Measurements from ENCODE around the gene TARS2. TPM values are rescaled to one million over a fixed set of nuclear protein-coding genes. Genes with fewer than 3 reads are reported as not detected.

TARS2 gene
- total RNA-seq, 1 experiment from 2014 or later, result 44.8 TPM

GRCh38 chr1:150529017-150529416 lies 41.8 kb downstream of the TARS2 start:
- no peak overlapping the region for H3K27ac ChIP-seq
- no peak overlapping the region for H2AFZ ChIP-seq
- no peaks in the 10 kb centered on the region for H3K9me3 ChIP-seq (ENCODE audit: insufficient read depth, low read depth)
- no peaks in the 10 kb centered on the region; the same call in 1 of the 2 replicates for H3F3A ChIP-seq (ENCODE audit: insufficient read depth, low read depth)
- intact Hi-C loops (cut with micrococcal nuclease; ENCODE audit: unreplicated experiment), result no loop called here
- no peaks in the 10 kb centered on the region for H3K79me2 ChIP-seq (ENCODE audit: low read depth)
- no peak overlapping the region for H3K4me3 ChIP-seq
- TF ChIP-seq CTCF (conservative IDR thresholded peaks at IDR 0.05), result no peak
- ChIA-PET POLR2A (ENCODE audit: unreplicated experiment) (interaction anchor here (0.5 to 0.6 kb wide), 2 partner anchors 44 to 441 kb away, joined by 6 to 12 read pairs; no protein-coding TSS in a partner anchor), CTCF (interaction anchor here (0.7 to 1.1 kb wide), 2 partner anchors 9 to 12 kb away, joined by 6 read pairs; no protein-coding TSS in a partner anchor)
- H3K9me2 ChIP-seq (ENCODE audit: insufficient read depth), result no peaks in the 10 kb centered on the region
- H4K20me1 ChIP-seq (ENCODE audit: insufficient read depth), result no peaks in the 10 kb centered on the region
- BruUV-seq (replicated peaks), result no TSS peak
- H3K36me3 ChIP-seq (ENCODE audit: low read depth), result no peaks in the 10 kb centered on the region
- no peak overlapping the region for H3K4me2 ChIP-seq
- H3K27me3 ChIP-seq (ENCODE audit: insufficient read depth, low read depth), result no peaks in the 10 kb centered on the region
- peak in 1 of 2 experiments; percentile 49 for DNase-seq
- no peaks in the 10 kb centered on the region for H3K4me1 ChIP-seq (replicated peaks; ENCODE audit: insufficient read depth)

- ChIA-PET POLR2A (ENCODE audit: unreplicated experiment) (interaction anchor here (0.7 kb wide), 1 partner anchor 9 kb away, joined by 3 read pairs; no protein-coding TSS in a partner anchor), CTCF (no interaction called here)
- H4K20me1 ChIP-seq (ENCODE audit: insufficient read depth), result no peaks in the 10 kb centered on the region
- no peak overlapping the region for H3K4me2 ChIP-seq
- no peak overlapping the region for H3K27ac ChIP-seq
- no peak for DNase-seq
- H3K9me3 ChIP-seq (ENCODE audit: insufficient read depth, low read depth), result no peaks in the 10 kb centered on the region
- no peaks in the 10 kb centered on the region for H3K36me3 ChIP-seq (ENCODE audit: low read depth)
- peaks cover under 1% of the 10 kb centered on the region for H3F3A ChIP-seq (ENCODE audit: insufficient read depth, low read depth)
- H3K79me2 ChIP-seq (ENCODE audit: low read depth), result no peaks in the 10 kb centered on the region
- intact Hi-C loops (cut with micrococcal nuclease; ENCODE audit: unreplicated experiment), result loop anchor here (5.0 kb wide), 2 partner anchors 43 to 68 kb away; partner anchors contain the start of gene TARS2
- BruUV-seq (replicated peaks), result no TSS peak
- H2AFZ ChIP-seq, result no peak overlapping the region
- H3K4me1 ChIP-seq (replicated peaks; ENCODE audit: insufficient read depth), result peaks cover 2% of the 10 kb centered on the region
- TF ChIP-seq EZH2 (IDR thresholded peaks at IDR 0.05; ENCODE audit: low read depth), result no peak
- no peak for TF ChIP-seq CTCF (conservative IDR thresholded peaks at IDR 0.05)
- no peaks in the 10 kb centered on the region for H3K9me2 ChIP-seq (ENCODE audit: insufficient read depth)
- H3K4me3 ChIP-seq, result no peak overlapping the region
- no peaks in the 10 kb centered on the region for H3K27me3 ChIP-seq (ENCODE audit: insufficient read depth, low read depth)
Observed at GRCh38 chr1:150530491-150531159, 43.4 kb downstream of the TARS2 start.

GRCh38 chr1:150532860-150533259 lies 45.6 kb downstream of the TARS2 start:
- POLR2A ChIA-PET (ENCODE audit: unreplicated experiment), result interaction anchor here (0.6 to 0.7 kb wide), 2 partner anchors 18 to 22 kb away, joined by 15 to 18 read pairs; no protein-coding TSS in a partner anchor
- no peak overlapping the region for H2AFZ ChIP-seq
- no peaks in the 10 kb centered on the region for H3K36me3 ChIP-seq (ENCODE audit: low read depth)
- H3K79me2 ChIP-seq (ENCODE audit: low read depth), result no peaks in the 10 kb centered on the region
- H3K9me2 ChIP-seq (ENCODE audit: insufficient read depth), result no peaks in the 10 kb centered on the region
- peaks cover 24% of the 10 kb centered on the region for H3K4me1 ChIP-seq (replicated peaks; ENCODE audit: insufficient read depth)
- intact Hi-C loops (cut with micrococcal nuclease; ENCODE audit: unreplicated experiment), result loop anchor here (5.0 kb wide), 2 partner anchors 46 to 71 kb away; partner anchors contain the start of gene TARS2
- no peak for TF ChIP-seq EZH2 (IDR thresholded peaks at IDR 0.05; ENCODE audit: low read depth)
- peak; percentile 32; the same call in 1 of the 2 replicates for TF ChIP-seq CTCF (conservative IDR thresholded peaks at IDR 0.05)
- no peaks in the 10 kb centered on the region for H3K9me3 ChIP-seq (ENCODE audit: insufficient read depth, low read depth)
- H3K27me3 ChIP-seq (ENCODE audit: insufficient read depth, low read depth), result no peaks in the 10 kb centered on the region
- CTCF ChIA-PET, result interaction anchor here (0.6 to 1.0 kb wide), 5 partner anchors 14 to 169 kb away, joined by 3 to 5 read pairs (median 4); partner anchors contain the start of gene RPRD2
- H3K4me3 ChIP-seq, result no peak overlapping the region
- no peak for DNase-seq
- H4K20me1 ChIP-seq (ENCODE audit: insufficient read depth), result no peaks in the 10 kb centered on the region
- H3K27ac ChIP-seq, result no peak overlapping the region
- no TSS peak for BruUV-seq (replicated peaks)
- peaks cover 23% of the 10 kb centered on the region for H3F3A ChIP-seq (ENCODE audit: insufficient read depth, low read depth)
- no peak overlapping the region for H3K4me2 ChIP-seq
